ENCODE data around the gene ZNF561.
"Not testable (repeated sequence)": the region's sequence is repeated elsewhere in the genome, so short reads cannot be mapped to it uniquely, and the experiment has no call there.

ZNF561 gene

DNA sequence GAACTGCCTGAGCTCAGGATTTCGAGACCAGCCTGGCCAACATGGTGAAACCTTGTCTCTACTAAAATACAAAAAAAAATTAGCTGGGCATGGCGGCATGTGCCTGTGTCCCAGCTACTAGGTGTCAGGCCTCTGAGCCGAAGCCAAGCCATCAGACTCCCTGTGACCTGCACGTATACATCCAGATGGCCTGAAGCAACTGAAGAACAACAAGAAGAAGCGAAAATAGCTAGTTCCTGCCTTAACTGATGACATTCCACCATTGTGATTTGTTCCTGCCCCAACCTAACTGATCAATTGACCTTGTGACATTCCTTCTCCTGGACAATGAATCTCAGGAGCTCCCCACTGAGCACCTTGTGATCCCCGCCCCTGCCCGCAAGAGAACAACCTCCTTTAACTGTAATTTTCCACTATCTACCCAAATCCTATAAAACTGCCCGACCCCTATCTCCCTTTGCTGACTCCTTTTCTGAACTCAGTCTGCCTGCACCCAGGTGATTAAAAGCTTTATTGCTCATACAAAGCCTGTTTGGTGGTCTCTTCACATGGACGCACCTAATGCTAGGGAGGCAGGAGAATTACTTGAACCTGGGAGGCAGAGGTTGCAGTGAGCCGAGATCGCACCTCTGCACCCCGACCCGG, 38.8 kb downstream of the ZNF561 start:
- DNase-seq (ENCODE audit: low read depth in 1 of 2, low spot score in 1 of 2), result not testable (repeated sequence)

GRCh38 chr19:9580728-9581127, 40.3 kb downstream of the ZNF561 start:
- no peak for DNase-seq (ENCODE audit: low read depth in 1 of 2, low spot score in 1 of 2)

DNA sequence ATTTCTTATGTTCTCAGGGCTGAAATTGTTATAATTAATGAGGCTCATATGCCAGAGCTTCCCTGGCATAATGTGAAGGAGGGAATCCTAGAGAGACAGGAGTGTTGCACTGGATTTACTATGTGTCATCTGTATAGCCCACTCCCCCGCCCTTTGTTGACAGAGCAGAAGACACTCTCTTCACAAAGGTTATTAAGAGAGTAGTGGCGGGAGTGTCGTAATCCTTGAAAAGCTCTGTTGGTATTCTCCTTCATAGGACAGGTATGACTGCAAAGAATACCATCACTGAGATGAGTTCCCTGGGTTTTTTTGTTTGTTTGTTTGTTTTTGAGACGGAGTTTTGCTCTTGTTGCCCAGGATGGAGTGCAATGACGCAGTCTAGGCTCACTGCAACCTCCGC, 50.8 kb downstream of the ZNF561 start:
- DNase-seq (ENCODE audit: low read depth in 1 of 2, low spot score in 1 of 2), result no peak

GRCh38 chr19:9566729-9567128, 54.3 kb downstream of the ZNF561 start:
- no peak for DNase-seq (ENCODE audit: low read depth in 1 of 2, low spot score in 1 of 2)

DNA sequence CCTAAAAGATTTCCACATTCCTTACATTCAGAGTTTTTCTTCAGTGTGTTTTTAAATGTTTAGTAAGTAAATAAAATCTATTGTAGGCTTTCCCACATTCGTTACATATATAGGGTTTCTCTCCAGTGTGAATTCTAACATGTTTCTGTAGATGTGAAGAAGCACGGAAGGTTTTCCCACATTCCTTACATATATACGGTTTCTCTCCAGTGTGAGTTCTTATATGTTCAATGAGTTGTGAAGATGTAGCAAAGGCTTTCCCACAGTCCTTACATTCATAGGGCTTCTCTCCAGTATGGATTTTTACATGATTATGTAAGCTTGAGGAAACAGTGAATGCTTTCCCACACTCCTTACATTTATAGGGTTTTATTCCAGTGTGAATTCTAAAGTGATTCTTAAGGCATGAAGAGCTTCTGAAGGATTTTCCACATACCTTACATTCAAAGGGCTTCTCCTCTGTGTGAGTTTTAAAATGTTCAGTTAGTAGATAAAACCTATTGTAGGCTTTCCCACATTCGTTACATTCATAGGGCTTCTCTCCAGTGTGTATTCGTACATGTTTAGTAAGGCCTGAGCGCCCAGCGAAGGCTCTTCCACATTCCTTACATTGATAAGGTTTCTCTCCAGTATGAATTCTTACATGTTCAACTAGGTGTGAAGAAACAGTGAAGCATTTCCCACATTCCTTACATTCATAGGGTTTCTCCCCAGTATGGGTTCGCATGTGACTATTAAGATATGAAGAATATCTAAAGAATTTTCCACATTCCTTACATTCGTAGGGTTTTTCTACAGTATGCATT, 54.9 kb downstream of the ZNF561 start:
- DNase-seq (ENCODE audit: low read depth in 1 of 2, low spot score in 1 of 2), result no peak
